ACHN (cell line): ENCODE data around the gene GPX4.
A peak's percentile ranks its signal among the peaks of the same experiment; 100 is the strongest.
"Not testable (repeated sequence)": the region's sequence is repeated elsewhere in the genome, so short reads cannot be mapped to it uniquely, and the experiment has no call there.

Experiments used
- DNase-seq: peaks from one replicate; pipeline ENCODE4 v3.0.0-alpha.2; 2015
- in situ Hi-C: cut with HindIII; loops from 2 replicates; pipeline ENCODE4 v1.10.0; 2017; ENCODE audit warnings: low sequenced_read_pairs, low pct_ligation_motif_present, low pct_unique_long_range_greater_than_20kb

Gene GPX4

GRCh38 chr19:1122972-1123363 lies 19.2 kb downstream of the GPX4 start:
- DNase-seq, result peak; percentile 66
- in situ Hi-C loops, result no loop called here

GRCh38 chr19:1123381-1123780 lies 19.6 kb downstream of the GPX4 start:
- in situ Hi-C loops, result no loop called here
- no peak for DNase-seq

GRCh38 chr19:1123885-1124677 lies 20.3 kb downstream of the GPX4 start:
- in situ Hi-C loops, result no loop called here

GRCh38 chr19:1125601-1126467 lies 22.0 kb downstream of the GPX4 start:
- no peak for DNase-seq
- in situ Hi-C loops, result no loop called here

More at GRCh38 chr19:1123885-1124677, 20.3 kb downstream of the GPX4 start:
- no peak for DNase-seq

GRCh38 chr19:1126984-1127760 lies 23.4 kb downstream of the GPX4 start:
- in situ Hi-C loops, result no loop called here
- no peak for DNase-seq

- no peak for DNase-seq
- in situ Hi-C loops, result no loop called here
Observed at GRCh38 chr19:1128106-1128505, 24.3 kb downstream of the GPX4 start.

GRCh38 chr19:1129084-1129483 lies 25.3 kb downstream of the GPX4 start:
- DNase-seq, in situ Hi-C loops: not testable (repeated sequence)

GRCh38 chr19:1129535-1129934 lies 25.7 kb downstream of the GPX4 start:
- in situ Hi-C loops, result no loop called here

GRCh38 chr19:1130771-1131717 lies 27.2 kb downstream of the GPX4 start:
- no peak for DNase-seq
- in situ Hi-C loops, result no loop called here

More at GRCh38 chr19:1129535-1129934, 25.7 kb downstream of the GPX4 start:
- no peak for DNase-seq

- peak; percentile 85 for DNase-seq
- in situ Hi-C loops, result no loop called here
Observed at GRCh38 chr19:1131718-1132551, 28.1 kb downstream of the GPX4 start.

- in situ Hi-C loops, result no loop called here
- no peak for DNase-seq
Observed at GRCh38 chr19:1132552-1133383, 29.0 kb downstream of the GPX4 start.

GRCh38 chr19:1133471-1133929 lies 29.7 kb downstream of the GPX4 start:
- in situ Hi-C loops, result no loop called here
- peak; percentile 27 for DNase-seq

- no peak for DNase-seq
- in situ Hi-C loops, result no loop called here
Observed at GRCh38 chr19:1134431-1134830, 30.6 kb downstream of the GPX4 start.

GRCh38 chr19:1135454-1135853 lies 31.7 kb downstream of the GPX4 start:
- in situ Hi-C loops, result no loop called here

GRCh38 chr19:1136201-1136600 lies 32.4 kb downstream of the GPX4 start:
- in situ Hi-C loops, result no loop called here
- DNase-seq, result no peak

More at GRCh38 chr19:1135454-1135853, 31.7 kb downstream of the GPX4 start:
- no peak for DNase-seq

GRCh38 chr19:1136621-1137317 lies 33.0 kb downstream of the GPX4 start:
- in situ Hi-C loops, result no loop called here
- no peak for DNase-seq
